Measurements from ENCODE around the gene MSI2.

MSI2 gene

GRCh38 chr17:57721967-57722703, 465.8 kb downstream of the MSI2 start:
- Mint-ChIP-seq H3K36me3 (ENCODE audit: insufficient read depth) (peaks cover 2% of the 10 kb centered on the region), H3K4me3 (no peak overlapping the region), H3K4me1 (no peaks in the 10 kb centered on the region), H3K27ac (ENCODE audit: low read depth) (no peak overlapping the region), H3K27me3 (peaks cover 8% of the 10 kb centered on the region), H3K9me3 (no peaks in the 10 kb centered on the region)
- DNase-seq (ENCODE audit: low spot score in 2 of 2) (no peak), ATAC-seq (replicated peaks; ENCODE audit: extremely low read depth, poor library complexity, severe bottlenecking) (no peak)

GRCh38 chr17:57722704-57723043, 466.4 kb downstream of the MSI2 start:
- Mint-ChIP-seq H3K27ac (ENCODE audit: low read depth) (no peak overlapping the region), H3K4me3 (no peak overlapping the region), H3K27me3 (peaks cover 2% of the 10 kb centered on the region), H3K36me3 (ENCODE audit: insufficient read depth) (peaks cover 1% of the 10 kb centered on the region), H3K4me1 (no peaks in the 10 kb centered on the region), H3K9me3 (no peaks in the 10 kb centered on the region)
- DNase-seq (ENCODE audit: low spot score in 2 of 2) (no peak), ATAC-seq (replicated peaks; ENCODE audit: extremely low read depth, poor library complexity, severe bottlenecking) (no peak)

- no peak for ATAC-seq (replicated peaks; ENCODE audit: extremely low read depth, poor library complexity, severe bottlenecking)
- Mint-ChIP-seq H3K36me3 (ENCODE audit: insufficient read depth) (peaks cover 1% of the 10 kb centered on the region), H3K27ac (ENCODE audit: low read depth) (no peak overlapping the region), H3K4me1 (no peaks in the 10 kb centered on the region), H3K27me3 (no peaks in the 10 kb centered on the region), H3K4me3 (no peak overlapping the region), H3K9me3 (no peaks in the 10 kb centered on the region)
- no peak for DNase-seq (ENCODE audit: low spot score in 2 of 2)
Observed at GRCh38 chr17:57723427-57724025, 467.2 kb downstream of the MSI2 start.

GRCh38 chr17:57724026-57724728, 467.9 kb downstream of the MSI2 start:
- ATAC-seq (replicated peaks; ENCODE audit: extremely low read depth, poor library complexity, severe bottlenecking) (no peak), DNase-seq (ENCODE audit: low spot score in 2 of 2) (no peak)
- H3K4me3 Mint-ChIP-seq: no peak overlapping the region
- H3K27ac Mint-ChIP-seq (ENCODE audit: low read depth): no peak overlapping the region
- H3K27me3 Mint-ChIP-seq: no peaks in the 10 kb centered on the region
- H3K4me1 Mint-ChIP-seq: no peaks in the 10 kb centered on the region
- H3K36me3 Mint-ChIP-seq (ENCODE audit: insufficient read depth): peaks cover 3% of the 10 kb centered on the region
- no peaks in the 10 kb centered on the region for H3K9me3 Mint-ChIP-seq

GRCh38 chr17:57724729-57725125, 468.4 kb downstream of the MSI2 start:
- DNase-seq (ENCODE audit: low spot score in 2 of 2) (no peak), ATAC-seq (replicated peaks; ENCODE audit: extremely low read depth, poor library complexity, severe bottlenecking) (no peak)
- Mint-ChIP-seq H3K4me3 (no peak overlapping the region), H3K27me3 (no peaks in the 10 kb centered on the region), H3K27ac (ENCODE audit: low read depth) (no peak overlapping the region), H3K9me3 (no peaks in the 10 kb centered on the region), H3K4me1 (no peaks in the 10 kb centered on the region), H3K36me3 (ENCODE audit: insufficient read depth) (peaks cover 3% of the 10 kb centered on the region)

GRCh38 chr17:57726213-57726790, 470.0 kb downstream of the MSI2 start:
- DNase-seq (ENCODE audit: low spot score in 2 of 2): no peak
- no peak for ATAC-seq (replicated peaks; ENCODE audit: extremely low read depth, poor library complexity, severe bottlenecking)
- H3K4me3 Mint-ChIP-seq: no peak overlapping the region
- no peaks in the 10 kb centered on the region for H3K9me3 Mint-ChIP-seq
- H3K36me3 Mint-ChIP-seq (ENCODE audit: insufficient read depth): peaks cover 3% of the 10 kb centered on the region
- H3K27me3 Mint-ChIP-seq: no peaks in the 10 kb centered on the region
- no peaks in the 10 kb centered on the region for H3K4me1 Mint-ChIP-seq
- H3K27ac Mint-ChIP-seq (ENCODE audit: low read depth): no peak overlapping the region

GRCh38 chr17:57726838-57727237, 470.5 kb downstream of the MSI2 start:
- H3K4me1 Mint-ChIP-seq: no peaks in the 10 kb centered on the region
- no peaks in the 10 kb centered on the region for H3K9me3 Mint-ChIP-seq
- H3K4me3 Mint-ChIP-seq: no peak overlapping the region
- no peak for ATAC-seq (replicated peaks; ENCODE audit: extremely low read depth, poor library complexity, severe bottlenecking)
- H3K27me3 Mint-ChIP-seq: no peaks in the 10 kb centered on the region
- H3K27ac Mint-ChIP-seq (ENCODE audit: low read depth): no peak overlapping the region
- peaks cover 3% of the 10 kb centered on the region for H3K36me3 Mint-ChIP-seq (ENCODE audit: insufficient read depth)
- no peak for DNase-seq (ENCODE audit: low spot score in 2 of 2)

GRCh38 chr17:57727630-57728175, 471.4 kb downstream of the MSI2 start:
- no peaks in the 10 kb centered on the region for H3K27me3 Mint-ChIP-seq
- H3K36me3 Mint-ChIP-seq (ENCODE audit: insufficient read depth): peaks cover 3% of the 10 kb centered on the region
- no peaks in the 10 kb centered on the region for H3K9me3 Mint-ChIP-seq
- DNase-seq (ENCODE audit: low spot score in 2 of 2) (no peak), ATAC-seq (replicated peaks; ENCODE audit: extremely low read depth, poor library complexity, severe bottlenecking) (no peak)
- H3K27ac Mint-ChIP-seq (ENCODE audit: low read depth): no peak overlapping the region
- H3K4me1 Mint-ChIP-seq: no peaks in the 10 kb centered on the region
- no peak overlapping the region for H3K4me3 Mint-ChIP-seq

- ATAC-seq (replicated peaks; ENCODE audit: extremely low read depth, poor library complexity, severe bottlenecking): no peak
Observed at GRCh38 chr17:57730026-57730701, 473.8 kb downstream of the MSI2 start.

GRCh38 chr17:57732062-57732461, 475.7 kb downstream of the MSI2 start:
- H3K4me1 Mint-ChIP-seq: no peaks in the 10 kb centered on the region
- no peak overlapping the region for H3K4me3 Mint-ChIP-seq
- DNase-seq (ENCODE audit: low spot score in 2 of 2) (no peak), ATAC-seq (replicated peaks; ENCODE audit: extremely low read depth, poor library complexity, severe bottlenecking) (no peak)
- H3K36me3 Mint-ChIP-seq (ENCODE audit: insufficient read depth): peaks cover 2% of the 10 kb centered on the region
- no peaks in the 10 kb centered on the region for H3K9me3 Mint-ChIP-seq
- H3K27ac Mint-ChIP-seq (ENCODE audit: low read depth): no peak overlapping the region
- peaks cover 11% of the 10 kb centered on the region for H3K27me3 Mint-ChIP-seq

More at GRCh38 chr17:57730026-57730701, 473.8 kb downstream of the MSI2 start:
- no peak for DNase-seq (ENCODE audit: low spot score in 2 of 2)
- Mint-ChIP-seq H3K4me3 (no peak overlapping the region), H3K4me1 (no peaks in the 10 kb centered on the region), H3K36me3 (ENCODE audit: insufficient read depth) (peaks cover 2% of the 10 kb centered on the region), H3K9me3 (no peaks in the 10 kb centered on the region), H3K27ac (ENCODE audit: low read depth) (no peak overlapping the region), H3K27me3 (peaks cover 9% of the 10 kb centered on the region)

GRCh38 chr17:57733085-57733484, 476.8 kb downstream of the MSI2 start:
- no peak overlapping the region for H3K27ac Mint-ChIP-seq (ENCODE audit: low read depth)
- no peaks in the 10 kb centered on the region for H3K9me3 Mint-ChIP-seq
- no peak overlapping the region for H3K4me3 Mint-ChIP-seq
- ATAC-seq (replicated peaks; ENCODE audit: extremely low read depth, poor library complexity, severe bottlenecking): no peak
- H3K36me3 Mint-ChIP-seq (ENCODE audit: insufficient read depth): peaks cover 2% of the 10 kb centered on the region
- DNase-seq (ENCODE audit: low spot score in 2 of 2): no peak
- H3K4me1 Mint-ChIP-seq: no peaks in the 10 kb centered on the region
- peaks cover 11% of the 10 kb centered on the region for H3K27me3 Mint-ChIP-seq

Measured in central memory CD8-positive, alpha-beta T cell (primary cell).